Stimulated activated CD4-positive, alpha-beta T cell treated with anti-CD3 and anti-CD28 coated beads, Interleukin-2, amount 100 ng/mL, for 4 hours (primary cell): ENCODE data around the gene PDZD2.

Source experiments
- DNase-seq: peaks from one replicate; pipeline ENCODE4 v3.0.0-alpha.2; 2020; ENCODE audit warnings: low read depth

Gene PDZD2

DNA sequence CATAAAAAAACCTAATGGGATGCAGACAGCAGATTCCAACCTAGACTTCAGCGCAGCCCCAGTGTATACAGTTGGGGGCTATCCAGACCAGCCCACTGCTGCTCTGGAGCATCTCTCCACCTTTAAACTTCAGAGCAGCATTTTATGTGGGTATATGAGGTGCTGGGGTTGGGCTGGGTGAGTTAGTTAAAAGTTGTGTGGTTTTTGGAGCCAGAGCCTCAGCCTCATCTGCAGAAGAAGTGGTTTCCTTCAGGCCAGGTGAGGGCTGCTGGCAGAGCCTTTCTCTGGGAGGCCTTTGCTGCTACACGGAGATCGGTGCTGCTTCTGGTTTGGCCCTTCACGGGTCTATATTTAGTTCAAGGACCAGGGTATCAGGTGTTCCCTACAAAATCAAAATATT lies 228.3 kb downstream of the PDZD2 start:
- no peak for DNase-seq

DNA sequence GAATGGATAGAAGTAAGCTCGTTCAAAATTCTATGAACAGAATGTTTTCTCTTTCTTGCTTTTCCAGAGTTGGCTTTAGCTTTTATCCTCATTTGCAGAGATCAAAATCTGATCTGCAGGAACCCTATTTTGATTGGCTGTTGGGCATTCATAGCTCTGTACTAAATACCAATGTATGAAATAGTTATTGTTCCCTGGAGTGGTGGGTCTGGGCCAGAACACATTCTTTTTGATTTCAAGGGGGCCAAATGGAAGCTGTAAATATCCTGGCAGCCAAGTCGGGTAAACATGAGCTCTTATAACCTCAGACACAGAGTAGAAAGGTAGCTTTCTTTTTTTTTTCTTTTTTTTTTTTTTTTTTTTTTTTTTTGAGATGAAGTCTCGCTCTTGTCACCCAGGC lies 241.5 kb downstream of the PDZD2 start:
- no peak for DNase-seq

DNA sequence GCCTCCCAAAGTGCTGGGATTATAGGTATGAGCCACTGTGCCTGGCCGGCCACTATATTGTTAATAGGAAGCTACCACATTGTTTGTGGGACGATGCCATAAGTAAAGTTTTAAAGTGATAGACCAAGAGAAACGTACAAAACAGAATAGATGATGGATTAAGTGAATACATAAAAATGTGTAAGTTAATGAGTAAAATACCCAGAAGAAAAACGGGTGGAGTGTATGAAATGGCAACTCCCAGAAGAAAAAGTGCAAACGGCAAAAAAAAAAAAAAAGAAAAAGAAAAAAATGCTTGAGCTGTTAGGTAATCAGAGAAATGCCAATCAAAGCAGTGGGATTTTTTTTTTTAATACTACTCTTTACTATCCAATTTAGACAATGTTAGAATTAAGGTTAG lies 246.0 kb downstream of the PDZD2 start:
- no peak for DNase-seq

DNA sequence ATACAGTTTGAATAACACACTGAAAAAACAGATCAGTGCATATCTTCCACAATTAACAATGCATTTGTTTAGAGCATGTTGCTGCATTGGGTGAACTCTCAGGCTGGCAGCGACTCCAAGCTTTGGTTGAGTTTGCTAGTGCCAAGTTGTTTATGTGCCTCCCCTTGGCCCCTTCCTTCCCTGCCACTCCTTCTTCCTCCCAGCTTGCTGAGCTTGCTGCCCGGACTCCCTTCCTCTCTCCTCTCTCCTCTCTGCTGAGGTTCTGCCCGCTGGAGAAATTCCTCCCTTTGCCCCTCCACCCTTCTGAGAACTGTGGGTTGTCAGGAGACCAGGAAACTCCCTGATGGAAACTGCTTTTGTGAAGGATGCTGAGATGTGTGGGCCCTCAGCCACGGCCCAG lies 247.3 kb downstream of the PDZD2 start:
- DNase-seq = no peak

DNA sequence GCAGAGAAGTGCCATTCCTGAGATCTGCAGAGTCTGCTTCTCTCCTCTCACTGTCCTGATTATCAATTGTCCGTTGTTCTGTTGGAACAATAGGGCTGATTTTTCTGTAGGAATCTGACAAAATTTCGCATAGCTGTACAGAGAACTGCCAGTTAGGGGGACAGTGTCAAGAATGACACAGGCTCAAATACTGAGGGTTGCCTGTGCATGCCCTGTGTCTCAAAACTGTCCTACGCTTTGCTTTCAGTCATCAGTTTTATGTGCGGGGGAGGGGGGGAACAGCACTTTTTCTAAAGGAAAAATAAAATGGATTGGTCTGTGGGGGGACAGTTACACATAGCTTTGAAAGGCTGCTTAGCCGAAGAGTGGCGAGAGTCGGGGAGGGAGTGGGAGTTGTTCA lies 248.6 kb downstream of the PDZD2 start:
- no peak for DNase-seq

DNA sequence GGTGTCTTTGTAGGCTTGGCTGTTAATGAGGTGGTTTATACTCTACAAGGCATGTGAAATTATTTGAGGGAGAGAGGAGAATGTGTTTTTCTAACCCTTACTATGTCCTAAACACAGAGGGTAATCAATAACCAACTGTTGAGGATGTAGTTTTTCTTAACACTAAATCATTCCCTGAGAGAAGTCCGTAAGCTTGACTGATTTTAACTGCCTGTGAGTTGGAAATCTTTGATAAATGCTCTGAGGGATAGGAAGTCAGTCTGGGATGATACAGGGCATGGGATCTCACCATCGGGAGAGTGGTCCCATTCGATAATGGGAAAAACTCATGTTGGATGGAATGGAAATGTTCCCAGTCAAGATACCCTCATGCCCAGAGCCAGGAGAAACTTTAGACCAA lies 249.6 kb downstream of the PDZD2 start:
- DNase-seq = no peak

DNA sequence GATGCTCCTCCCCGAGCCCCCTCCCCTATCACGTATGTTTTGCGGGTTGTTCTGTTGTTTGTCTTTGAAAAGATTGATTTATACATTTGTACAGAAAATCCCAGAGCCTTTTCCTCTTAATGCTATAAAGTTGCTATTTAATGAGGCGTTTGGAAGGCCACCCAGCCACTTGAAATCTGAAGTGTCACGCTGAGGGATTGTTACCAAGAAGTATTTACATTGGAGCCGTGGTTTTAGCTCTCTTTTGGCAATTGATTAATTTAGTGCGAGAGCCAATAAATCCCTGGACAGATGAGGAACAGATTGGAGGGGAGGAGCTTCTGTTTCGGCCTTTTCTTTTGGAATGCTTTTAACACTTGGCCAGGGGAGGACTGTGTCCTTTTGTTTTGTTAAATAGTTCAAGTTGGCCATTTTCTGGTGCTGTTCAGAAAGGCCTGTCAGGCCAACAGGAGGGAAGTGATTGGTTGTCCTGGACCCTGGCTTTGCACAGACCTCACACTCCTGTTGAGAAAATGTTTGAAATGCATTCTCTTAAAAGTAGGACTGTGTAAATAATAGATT lies 250.2 kb downstream of the PDZD2 start:
- DNase-seq = no peak

DNA sequence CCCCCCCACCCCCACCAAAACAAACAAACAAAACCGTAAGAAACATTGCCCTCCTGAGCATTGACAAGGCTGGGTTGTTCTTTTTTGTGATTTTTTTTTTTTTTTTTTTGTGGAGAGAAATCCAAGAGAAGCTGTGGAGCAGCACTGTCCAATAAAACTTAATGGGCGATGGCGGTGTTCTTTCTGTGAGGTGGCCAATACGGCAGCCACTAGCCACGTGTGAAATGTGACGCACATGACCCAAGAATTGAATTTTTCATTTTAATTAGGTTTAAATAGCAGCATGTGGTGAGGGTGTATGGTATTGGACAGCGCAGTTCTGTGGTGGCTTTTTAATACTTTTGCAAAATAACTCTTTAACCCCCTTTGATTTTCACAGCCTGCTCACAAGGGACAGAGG lies 251.1 kb downstream of the PDZD2 start:
- no peak for DNase-seq

DNA sequence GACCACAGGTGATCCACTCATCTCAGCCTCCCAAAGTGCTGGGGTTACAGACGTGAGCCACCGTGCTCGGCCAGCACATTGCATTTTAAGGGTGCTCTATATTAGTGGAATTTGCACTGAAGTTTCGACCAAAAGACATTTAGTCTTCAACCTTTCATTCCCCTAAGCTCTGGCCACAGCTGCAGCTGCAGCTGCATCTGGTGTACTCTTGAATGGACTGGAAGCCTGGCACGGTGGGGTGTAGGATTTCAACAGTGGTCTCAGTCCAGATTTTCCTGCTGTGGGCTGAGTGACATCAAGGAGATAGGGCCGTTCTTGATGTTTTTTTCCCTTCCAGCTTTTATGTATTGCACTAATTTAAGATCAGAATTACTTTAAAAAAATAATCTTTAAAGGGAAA lies 255.2 kb downstream of the PDZD2 start:
- no peak for DNase-seq

DNA sequence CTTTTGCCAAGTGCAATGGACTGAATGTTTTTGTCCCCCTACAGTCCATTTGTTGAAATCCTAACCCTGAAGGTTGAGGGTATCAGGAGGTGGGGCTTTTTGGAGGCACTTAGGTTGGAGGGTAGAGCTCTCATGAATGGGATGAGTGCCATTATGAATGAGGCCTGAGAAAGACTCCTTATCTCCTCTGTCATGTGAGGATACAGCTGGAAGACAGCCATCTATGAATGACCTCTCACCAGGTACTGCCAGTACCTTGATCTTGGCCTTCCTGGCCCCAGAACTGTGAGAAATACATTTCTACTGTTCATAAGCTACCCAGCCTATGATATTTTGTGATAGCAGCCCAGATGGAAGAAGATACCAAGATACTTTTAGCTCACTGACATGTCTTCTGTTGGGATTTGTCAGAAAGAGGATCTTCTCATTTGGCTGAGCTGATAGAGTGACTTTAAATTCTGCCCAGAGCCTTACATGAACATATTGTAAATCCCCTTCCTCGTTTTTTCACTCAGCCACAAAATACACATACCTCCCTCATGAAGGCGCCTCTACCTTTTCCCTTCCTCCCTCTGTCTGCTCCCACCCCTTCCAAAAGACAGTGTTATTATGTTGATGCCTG lies 256.4 kb downstream of the PDZD2 start:
- no peak for DNase-seq

DNA sequence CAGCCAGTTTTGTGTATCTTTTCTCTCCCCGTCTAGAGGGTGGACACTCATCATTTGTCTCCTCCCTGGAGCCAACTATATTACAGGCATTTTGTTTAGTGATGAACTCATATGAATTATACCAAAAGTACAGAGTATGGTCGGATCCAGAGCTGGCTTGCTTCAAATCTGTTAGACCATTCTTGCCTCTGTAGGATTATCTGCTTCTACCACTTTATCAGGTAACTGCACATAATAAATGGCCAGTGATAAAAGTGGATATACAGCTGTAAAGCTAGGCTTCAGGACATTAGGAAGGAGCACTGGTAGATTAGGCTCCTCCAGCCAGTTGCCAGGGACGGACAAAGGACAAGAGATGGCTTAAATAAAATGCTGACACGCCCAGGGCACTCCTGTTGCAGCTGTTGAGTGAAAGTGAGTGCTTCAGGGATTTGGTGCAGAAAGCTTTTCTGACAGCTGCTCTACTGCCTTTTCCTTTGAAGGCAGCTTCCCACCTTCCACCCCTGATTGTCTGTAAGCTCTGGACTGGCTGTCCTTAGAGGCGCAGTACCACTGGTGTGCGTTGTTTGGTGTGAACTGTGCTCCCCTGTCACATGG lies 259.2 kb downstream of the PDZD2 start:
- DNase-seq = no peak

DNA sequence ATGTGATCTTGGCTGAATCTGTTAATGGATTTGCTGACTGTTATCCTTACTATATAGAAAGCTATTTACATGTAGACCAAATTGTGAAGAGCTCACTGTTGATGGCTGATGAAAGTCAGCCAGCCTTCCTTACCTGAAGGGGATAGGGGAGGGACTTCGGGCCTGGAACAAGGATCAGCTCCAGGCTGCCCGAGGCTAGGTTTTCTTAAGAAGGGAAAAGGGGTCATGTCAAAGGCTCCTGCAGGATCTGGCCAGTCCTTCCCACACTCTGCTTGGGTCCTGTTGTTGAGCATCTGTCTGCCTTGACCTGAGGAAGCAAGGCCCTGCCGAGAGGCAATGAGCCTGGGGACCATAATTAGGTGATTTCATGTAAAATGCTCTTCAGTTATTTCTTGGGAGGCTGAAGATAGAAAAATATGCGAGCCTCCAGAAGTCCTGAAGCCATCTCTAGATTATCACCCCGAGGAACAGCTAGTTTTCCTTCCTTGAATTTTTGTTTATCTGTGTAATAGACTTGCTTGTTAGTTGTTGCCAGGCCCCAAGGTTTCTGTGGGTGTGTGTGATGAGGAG lies 261.4 kb downstream of the PDZD2 start:
- no peak for DNase-seq

DNA sequence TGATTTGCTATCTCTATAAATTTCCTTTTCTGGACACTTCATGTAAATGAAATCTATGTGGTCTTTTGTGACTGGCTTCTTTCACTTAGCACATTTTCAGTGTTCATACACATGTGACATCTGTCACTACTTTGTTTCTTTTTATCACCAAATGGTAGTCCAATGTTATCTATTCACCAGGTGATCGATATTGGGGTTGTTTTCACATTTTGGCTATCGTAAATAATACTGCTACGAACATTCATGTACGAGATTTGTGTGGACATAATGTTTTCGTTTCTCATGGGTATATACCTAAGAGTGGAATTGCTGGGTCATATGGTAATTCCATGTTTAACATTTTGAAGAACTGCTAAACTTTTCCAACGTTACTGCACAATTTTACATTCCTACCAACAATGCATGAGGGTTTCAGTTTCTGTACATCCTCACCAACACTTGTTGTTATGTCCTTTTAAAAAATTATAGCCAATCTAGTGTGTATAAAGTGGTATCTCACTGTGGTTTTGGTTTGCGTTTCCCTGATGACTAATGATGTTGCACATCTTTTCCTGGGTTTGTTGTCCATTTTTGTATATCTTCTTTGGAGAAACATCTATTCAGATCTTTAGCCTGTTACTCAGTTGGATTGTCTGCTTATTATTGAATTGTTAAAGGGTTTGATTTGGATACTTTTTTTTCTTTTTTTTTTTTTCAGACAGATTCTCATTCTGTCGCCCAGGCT lies 263.0 kb downstream of the PDZD2 start:
- DNase-seq = no peak

DNA sequence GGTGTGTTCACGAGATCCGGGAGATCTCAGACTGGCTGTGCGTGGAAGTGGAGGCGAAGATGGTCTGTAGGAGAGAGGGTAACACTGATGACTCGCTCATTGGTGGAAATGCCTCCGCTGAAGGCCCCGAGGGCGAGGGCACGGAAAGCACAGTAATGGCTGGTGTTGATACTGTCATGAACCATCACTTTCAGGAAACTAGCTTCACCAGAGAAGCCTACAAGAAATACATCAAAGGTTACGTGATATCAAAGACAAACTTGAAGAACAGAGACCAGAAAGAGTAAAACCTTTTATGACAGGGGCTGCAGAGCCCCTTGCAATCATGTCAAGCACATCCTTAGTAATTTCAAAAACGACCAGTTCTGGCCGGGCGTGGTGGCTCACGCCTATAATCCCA lies 269.5 kb downstream of the PDZD2 start:
- no peak for DNase-seq

DNA sequence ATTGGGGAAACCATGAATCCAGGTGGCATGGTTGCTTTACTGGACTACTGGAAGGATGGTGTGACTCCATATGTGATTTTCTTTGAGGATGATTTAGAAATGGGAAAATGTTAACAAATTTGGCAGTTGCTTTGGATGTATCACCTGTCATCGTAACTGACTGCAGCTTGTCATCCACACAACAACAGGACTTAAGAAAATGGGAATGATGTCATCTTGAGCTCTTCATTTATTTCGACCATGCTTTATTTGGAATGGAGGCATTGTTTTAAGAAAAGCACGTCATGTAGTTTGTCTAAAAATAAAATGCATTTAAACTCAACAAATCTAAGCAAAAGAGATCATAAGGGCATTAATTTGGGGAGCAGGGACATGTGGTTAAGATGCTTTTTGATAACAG lies 270.1 kb downstream of the PDZD2 start:
- no peak for DNase-seq

DNA sequence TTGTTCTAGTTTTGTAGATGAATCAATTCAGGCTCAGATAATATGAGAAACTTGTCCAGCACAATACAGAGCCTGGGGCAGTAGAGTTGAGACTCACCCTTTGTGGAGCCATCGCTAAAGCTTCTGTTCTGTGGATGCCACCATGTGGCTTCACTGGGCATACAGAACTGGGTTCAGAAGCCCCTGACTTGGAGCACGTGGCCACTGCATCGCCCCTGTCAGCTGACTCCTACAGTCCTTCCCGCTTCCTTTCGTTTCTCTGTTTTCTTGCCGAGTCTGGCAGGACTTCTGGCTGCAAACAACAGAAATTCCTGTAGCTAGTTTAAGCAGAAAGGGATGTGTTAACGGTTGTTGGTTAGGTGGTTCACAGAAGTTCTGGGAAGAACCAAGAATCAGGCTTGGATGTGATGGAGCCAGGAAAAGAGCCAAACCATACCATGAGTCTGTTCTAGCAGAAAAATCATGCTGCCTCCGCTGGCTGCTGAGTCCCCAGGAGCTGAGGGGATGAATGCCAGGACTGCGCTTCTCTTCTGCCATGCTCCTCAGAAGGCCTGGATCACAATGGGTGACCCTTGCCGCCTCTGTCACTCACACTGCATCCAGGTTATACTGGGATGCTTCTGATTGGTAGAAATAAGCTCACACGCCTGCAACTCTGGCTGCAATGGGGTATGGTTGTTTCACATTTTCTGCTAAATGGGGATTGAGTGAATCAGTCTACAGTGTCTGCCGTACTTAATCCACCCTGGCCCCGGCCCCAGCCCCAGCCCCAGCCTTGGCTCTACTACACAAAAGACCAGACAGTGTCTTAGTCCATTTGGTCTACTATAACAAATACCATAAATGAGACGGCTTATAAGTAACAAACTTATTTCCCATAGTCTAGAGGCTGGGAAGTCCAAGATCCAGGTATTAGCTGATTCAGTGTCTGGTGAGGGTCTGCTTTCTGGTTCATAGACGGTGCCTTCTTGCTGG lies 272.6 kb downstream of the PDZD2 start:
- no peak for DNase-seq

DNA sequence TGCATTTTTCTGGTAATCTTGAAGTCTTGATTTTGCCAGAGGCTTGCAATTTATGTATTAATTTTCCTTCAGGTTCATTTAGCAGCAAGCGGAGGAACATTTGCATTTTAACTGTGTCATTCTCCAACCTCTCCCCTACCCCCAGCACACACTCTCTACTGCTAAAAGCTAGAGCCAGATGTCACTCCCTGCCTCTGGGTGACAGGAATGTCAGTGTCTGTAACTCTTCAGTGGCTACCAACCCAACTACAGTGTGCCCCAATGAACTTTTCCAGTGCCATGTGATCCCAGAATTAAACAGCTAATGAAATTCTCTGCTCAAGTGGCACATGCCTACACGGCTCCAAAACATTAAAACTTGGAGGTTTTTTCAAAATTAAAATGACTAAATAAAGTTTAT lies 274.9 kb downstream of the PDZD2 start:
- DNase-seq = no peak

DNA sequence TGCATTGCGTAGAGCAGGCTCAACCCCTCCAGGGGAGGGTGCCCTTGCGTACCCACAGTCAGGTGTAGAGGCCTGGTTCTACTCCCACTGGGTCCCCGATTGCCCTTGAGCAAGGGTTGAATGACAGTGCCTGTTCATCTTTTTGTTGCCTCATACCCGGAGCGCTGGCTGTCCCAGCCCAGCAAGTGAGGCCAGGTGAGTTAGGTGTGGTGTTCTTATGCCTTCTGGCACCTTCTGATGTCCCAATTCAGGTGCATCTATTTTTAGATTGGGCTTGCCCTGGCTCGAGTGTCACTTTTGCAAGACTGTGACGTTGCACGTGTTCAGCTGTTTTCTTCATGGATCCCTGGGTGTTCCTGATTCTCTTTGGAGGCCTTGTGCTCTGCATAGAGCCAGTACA lies 277.4 kb downstream of the PDZD2 start:
- no peak for DNase-seq

DNA sequence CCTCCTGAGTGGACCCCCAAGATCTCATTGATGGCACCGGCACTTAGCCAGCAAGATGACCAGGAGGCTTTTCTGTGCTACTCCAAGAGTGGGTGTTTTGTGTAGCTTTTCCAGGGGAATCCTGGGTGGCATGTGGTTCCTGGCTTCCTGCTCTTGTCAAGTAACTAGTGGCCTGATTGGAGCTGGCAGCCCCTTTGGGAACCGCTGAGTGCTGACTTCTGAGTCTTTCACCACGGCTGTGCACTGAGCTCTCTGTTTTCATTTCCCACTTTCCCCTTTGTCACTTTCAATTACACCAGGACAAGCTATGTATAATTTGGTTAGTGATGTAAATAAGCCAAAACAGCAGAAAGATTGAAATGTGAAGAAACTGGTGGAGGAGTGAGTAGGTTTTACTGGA lies 279.8 kb downstream of the PDZD2 start:
- no peak for DNase-seq

DNA sequence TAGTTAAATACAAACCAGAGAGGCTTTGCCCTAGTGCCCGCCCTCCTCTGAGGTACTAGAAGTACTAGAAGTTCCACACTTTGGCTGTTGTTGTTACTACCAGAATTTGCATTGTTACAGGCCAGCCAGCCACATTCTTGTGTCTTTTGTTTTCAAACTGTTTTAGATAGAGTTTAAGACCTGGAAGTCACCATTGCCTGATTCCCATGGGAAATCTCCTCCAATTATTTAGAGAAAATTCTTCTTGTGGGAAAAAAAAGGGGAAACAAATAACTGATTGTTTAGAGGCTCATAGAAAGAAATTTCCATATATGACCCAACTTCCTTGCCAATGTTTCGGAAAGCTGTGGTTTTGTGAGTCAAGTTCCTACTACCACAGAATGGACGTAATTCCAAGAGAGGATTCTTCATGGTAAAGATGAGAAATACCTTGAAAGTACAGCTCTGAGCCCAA lies 282.9 kb downstream of the PDZD2 start:
- no peak for DNase-seq

DNA sequence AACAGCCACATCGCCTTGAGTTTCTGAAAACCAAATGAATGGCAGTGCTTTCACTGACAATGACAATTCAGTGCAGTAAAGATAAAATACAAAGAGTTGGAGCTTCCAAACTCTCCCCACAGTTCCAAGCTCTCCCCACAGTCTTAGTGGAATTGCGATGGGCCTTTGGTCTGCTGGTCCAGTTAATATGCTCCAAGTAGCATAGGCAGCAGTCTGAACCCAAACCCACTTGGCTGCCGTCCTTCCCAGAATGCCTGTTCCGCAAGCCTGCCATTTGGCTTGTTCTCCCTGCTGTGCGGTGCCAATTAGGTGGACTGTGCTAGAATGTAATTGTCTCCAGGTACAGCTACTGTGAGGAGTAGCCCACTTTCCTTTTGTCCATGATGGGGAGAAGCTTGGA lies 285.1 kb downstream of the PDZD2 start:
- DNase-seq = no peak

DNA sequence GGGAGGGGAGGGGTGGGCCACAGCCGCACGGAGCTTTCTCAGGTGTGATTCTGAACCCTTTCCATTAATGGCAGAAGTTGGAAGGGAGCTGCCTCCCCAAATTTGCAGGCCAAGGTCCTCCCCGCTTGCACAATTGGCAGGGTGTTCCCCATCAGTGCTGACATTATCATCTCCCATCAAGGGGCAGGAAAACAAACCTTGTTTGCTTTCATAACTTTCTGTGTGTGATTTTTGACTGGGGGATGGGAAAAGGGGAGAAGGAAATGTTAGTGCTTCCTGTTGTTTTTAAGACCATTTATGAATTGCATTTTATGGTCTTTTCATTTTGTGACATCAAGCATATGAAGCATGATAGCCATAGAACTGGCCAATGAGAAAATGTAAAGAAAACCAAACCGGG lies 292.9 kb downstream of the PDZD2 start:
- no peak for DNase-seq
